ENCODE results near the gene TNC. TPM values are rescaled to one million over a fixed set of nuclear protein-coding genes. Genes with fewer than 3 reads are reported as not detected.

The TNC gene
- total RNA-seq, 2 experiments from 2014 or later, result 0.05 to 0.22 TPM

DNA sequence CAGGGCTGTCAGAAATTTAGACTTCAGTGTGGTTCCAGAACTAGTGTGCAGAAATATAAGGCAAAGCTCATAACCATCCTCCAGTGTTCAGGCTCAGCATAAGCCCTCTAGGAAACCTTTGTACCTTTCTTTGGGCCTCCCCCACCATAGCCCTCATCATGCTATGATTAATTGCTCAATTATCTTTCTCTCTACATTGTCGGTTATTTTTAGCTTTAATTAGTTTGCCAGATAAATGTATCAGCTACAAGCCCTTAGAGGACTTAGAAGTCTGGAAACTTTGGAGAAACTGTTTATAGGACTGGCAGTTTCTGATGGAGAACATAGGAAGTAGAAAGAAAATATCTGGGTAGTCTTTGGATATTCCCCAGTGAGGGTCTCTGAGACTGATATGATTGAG lies 43.5 kb upstream of the TNC start:
- DNase-seq, result no peak
- ChIA-PET CTCF (no interaction called here), POLR2A (no interaction called here)
- Mint-ChIP-seq H3K9me3 (no peaks in the 10 kb centered on the region), H3K27me3 (peaks cover 8% of the 10 kb centered on the region), H3K27ac (no peak overlapping the region), H3K4me3 (no peak overlapping the region), H3K36me3 (ENCODE audit: low read depth) (no peaks in the 10 kb centered on the region), H3K4me1 (ENCODE audit: low read depth) (peaks cover 7% of the 10 kb centered on the region)
- intact Hi-C loops (cut with micrococcal nuclease), result no loop called here
- no peak for ATAC-seq
- no peak for TF ChIP-seq CTCF (IDR thresholded peaks at IDR 0.05)

GRCh38 chr9:115158661-115159481 lies 40.9 kb upstream of the TNC start:
- POLR2A ChIA-PET, result no interaction called here
- H3K4me3 Mint-ChIP-seq, result no peak overlapping the region
- DNase-seq (no peak), ATAC-seq (no peak)
- peaks cover 7% of the 10 kb centered on the region for H3K4me1 Mint-ChIP-seq (ENCODE audit: low read depth)
- peaks cover 9% of the 10 kb centered on the region for H3K27me3 Mint-ChIP-seq
- no peak for TF ChIP-seq CTCF (IDR thresholded peaks at IDR 0.05)
- intact Hi-C loops (cut with micrococcal nuclease), result no loop called here
- CTCF ChIA-PET, result no interaction called here
- H3K9me3 Mint-ChIP-seq, result no peaks in the 10 kb centered on the region
- no peaks in the 10 kb centered on the region for H3K36me3 Mint-ChIP-seq (ENCODE audit: low read depth)
- no peak overlapping the region for H3K27ac Mint-ChIP-seq

GRCh38 chr9:115157245-115157674 lies 39.3 kb upstream of the TNC start:
- TF ChIP-seq CTCF (IDR thresholded peaks at IDR 0.05), result no peak
- Mint-ChIP-seq H3K4me1 (ENCODE audit: low read depth) (peaks cover 7% of the 10 kb centered on the region), H3K9me3 (no peaks in the 10 kb centered on the region), H3K36me3 (ENCODE audit: low read depth) (no peaks in the 10 kb centered on the region), H3K27ac (no peak overlapping the region), H3K27me3 (peaks cover 5% of the 10 kb centered on the region), H3K4me3 (no peak overlapping the region)
- ChIA-PET POLR2A (no interaction called here), CTCF (no interaction called here)
- intact Hi-C loops (cut with micrococcal nuclease), result no loop called here
- DNase-seq (no peak), ATAC-seq (no peak)

- Mint-ChIP-seq H3K36me3 (ENCODE audit: low read depth) (no peaks in the 10 kb centered on the region), H3K4me1 (ENCODE audit: low read depth) (peaks cover 7% of the 10 kb centered on the region), H3K27ac (no peak overlapping the region), H3K4me3 (no peak overlapping the region), H3K27me3 (peaks cover 3% of the 10 kb centered on the region), H3K9me3 (no peaks in the 10 kb centered on the region)
- no peak for TF ChIP-seq CTCF (IDR thresholded peaks at IDR 0.05)
- ChIA-PET POLR2A (no interaction called here), CTCF (no interaction called here)
- ATAC-seq (no peak), DNase-seq (no peak)
- intact Hi-C loops (cut with micrococcal nuclease), result no loop called here
Observed at GRCh38 chr9:115155037-115155436, 37.1 kb upstream of the TNC start.

DNA sequence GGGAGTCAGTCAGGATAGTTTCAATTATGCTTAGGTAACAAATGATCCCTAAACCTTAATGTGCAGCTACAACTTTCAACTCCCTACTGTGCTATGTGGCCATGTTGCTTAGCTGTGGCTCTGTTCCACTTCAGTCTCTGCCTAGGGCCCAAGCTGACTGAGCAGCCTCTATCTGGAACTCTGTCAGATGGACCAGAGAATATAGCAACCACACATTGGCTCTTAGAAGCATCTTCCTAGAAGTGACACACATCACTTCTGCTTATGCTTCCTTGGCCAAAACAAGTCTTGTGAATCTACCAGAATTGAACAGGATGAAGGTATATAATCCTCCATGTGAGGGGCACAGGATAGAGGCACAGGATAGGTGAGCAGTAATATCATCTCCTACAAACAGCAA lies 36.7 kb upstream of the TNC start:
- no peak for DNase-seq
- no peak overlapping the region for H3K27ac Mint-ChIP-seq
- TF ChIP-seq CTCF (IDR thresholded peaks at IDR 0.05), result no peak
- no peak overlapping the region for H3K4me3 Mint-ChIP-seq
- peaks cover 7% of the 10 kb centered on the region for H3K4me1 Mint-ChIP-seq (ENCODE audit: low read depth)
- POLR2A ChIA-PET, result no interaction called here
- H3K36me3 Mint-ChIP-seq (ENCODE audit: low read depth), result no peaks in the 10 kb centered on the region
- CTCF ChIA-PET, result no interaction called here
- no peaks in the 10 kb centered on the region for H3K9me3 Mint-ChIP-seq
- ATAC-seq, result no peak
- H3K27me3 Mint-ChIP-seq, result peaks cover 3% of the 10 kb centered on the region
- intact Hi-C loops (cut with micrococcal nuclease), result no loop called here

All from activated CD8-positive, alpha-beta T cell treated with anti-CD3 and anti-CD28 coated beads for 36 hours (primary cell).